CD14-positive monocyte (primary cell): ENCODE measurements around the gene SIPA1L3. TPM values are rescaled to one million over a fixed set of nuclear protein-coding genes. Genes with fewer than 3 reads are reported as not detected.

Experiments
- DNase-seq, 3 donors: peaks; one replicate each; pipeline ENCODE4 v3.0.0-alpha.2; 2011 to 2022
- H2AFZ ChIP-seq: 2 replicates; pipeline ENCODE4 v1.6.0; 2012; ENCODE audit warnings: mild to moderate bottlenecking, low read depth, low read length, inconsistent platforms; ENCODE audit not compliant: insufficient read depth, poor library complexity, severe bottlenecking
- H3K27ac ChIP-seq, 2 donors: 1 replicate in 1 of 2; 2 replicates in 1 of 2; pipeline ENCODE4 v1.5.1; 2012 to 2013; ENCODE audit warnings: low read length in 2 of 2, control low read depth in 1 of 2, inconsistent platforms in 1 of 2, low read depth in 1 of 2, mild to moderate bottlenecking in 1 of 2
- H3K27me3 ChIP-seq, 2 donors: one replicate each; pipeline versions ENCODE4 v1.6.0 to v1.6.1; 2011 to 2013; ENCODE audit warnings: low read length in 2 of 2; ENCODE audit not compliant: control insufficient read depth in 2 of 2, insufficient read depth in 2 of 2
- H3K36me3 ChIP-seq, 2 donors: replicated peaks in 1 of 2; 1 replicate in 1 of 2; 2 replicates in 1 of 2; pipeline versions ENCODE4 v1.5.1 to v1.6.1; 2012 to 2013; ENCODE audit warnings: low read length in 2 of 2, control low read depth in 1 of 2, inconsistent platforms in 1 of 2, mild to moderate bottlenecking in 1 of 2; ENCODE audit not compliant: insufficient read depth in 2 of 2, control insufficient read depth in 1 of 2
- H3K4me1 ChIP-seq, 2 donors: 1 replicate in 1 of 2; 2 replicates in 1 of 2; pipeline versions ENCODE4 v1.5.1 to v1.6.1; 2012 to 2013; ENCODE audit warnings: low read length in 2 of 2, control low read depth in 1 of 2, inconsistent platforms in 1 of 2, mild to moderate bottlenecking in 1 of 2, moderate library complexity in 1 of 2; ENCODE audit not compliant: insufficient read depth in 2 of 2, control insufficient read depth in 1 of 2
- H3K4me2 ChIP-seq: replicated peaks from 2 replicates; pipeline ENCODE3; 2012; ENCODE audit warnings: low read length, moderate library complexity, mild to moderate bottlenecking; ENCODE audit not compliant: poor library complexity, severe bottlenecking; ENCODE audit errors: extremely low read depth
- H3K4me3 ChIP-seq, 3 experiments: fragments of 200-600 bp in 1 of 3; sonication (generic) in 1 of 3; replicated peaks in 1 of 3; 1 replicate in 2 of 3; 2 replicates in 1 of 3; pipeline ENCODE4 v1.5.1; 2011 to 2013; ENCODE audit warnings: low read length in 3 of 3, mild to moderate bottlenecking in 3 of 3, control low read depth in 2 of 3, low read depth in 2 of 3, inconsistent platforms in 1 of 3, moderate library complexity in 1 of 3
- H3K79me2 ChIP-seq: 2 replicates; pipeline ENCODE4 v1.6.0; 2012; ENCODE audit warnings: mild to moderate bottlenecking, control low read depth, inconsistent platforms, low read length, moderate library complexity; ENCODE audit not compliant: insufficient read depth
- H3K9ac ChIP-seq: 2 replicates; pipeline ENCODE4 v1.6.0; 2017; ENCODE audit warnings: low read length, mild to moderate bottlenecking; ENCODE audit not compliant: insufficient read depth, poor library complexity, severe bottlenecking
- H3K9me3 ChIP-seq, 2 donors: replicated peaks in 1 of 2; 1 replicate in 1 of 2; 2 replicates in 1 of 2; pipeline versions ENCODE4 v1.5.1 to v1.6.1; 2012 to 2013; ENCODE audit warnings: low read length in 2 of 2, control low read depth in 1 of 2; ENCODE audit not compliant: control insufficient read depth in 1 of 2, insufficient read depth in 1 of 2
- H4K20me1 ChIP-seq: 2 replicates; pipeline ENCODE4 v1.6.0; 2012; ENCODE audit warnings: mild to moderate bottlenecking, low read length, control low read depth, moderate library complexity; ENCODE audit not compliant: insufficient read depth
- H3K27ac Mint-ChIP-seq, 7 donors: one replicate each; pipeline ENCODE4 v1.8.0; 2020; ENCODE audit warnings: mild to moderate bottlenecking in 7 of 7, mixed read lengths in 7 of 7, moderate library complexity in 6 of 7, inconsistent platforms in 2 of 7
- H3K27me3 Mint-ChIP-seq, 3 donors: one replicate each; pipeline ENCODE4 v1.8.0; 2021 to 2022; ENCODE audit warnings: low read depth in 3 of 3, mild to moderate bottlenecking in 3 of 3, mixed read lengths in 3 of 3, moderate library complexity in 3 of 3, inconsistent platforms in 1 of 3
- H3K36me3 Mint-ChIP-seq, 2 donors: one replicate each; pipeline ENCODE4 v1.8.0; 2020; ENCODE audit warnings: mixed read lengths in 2 of 2, inconsistent platforms in 1 of 2, mild to moderate bottlenecking in 1 of 2
- H3K4me1 Mint-ChIP-seq: one replicate; pipeline ENCODE4 v1.8.0; 2020; ENCODE audit warnings: mild to moderate bottlenecking, mixed read lengths
- H3K4me3 Mint-ChIP-seq, 2 donors: one replicate each; pipeline ENCODE4 v1.8.0; 2020; ENCODE audit warnings: mild to moderate bottlenecking in 2 of 2, mixed read lengths in 2 of 2, moderate library complexity in 1 of 2
- H3K9me3 Mint-ChIP-seq, 7 donors: one replicate each; pipeline ENCODE4 v1.8.0; 2020 to 2022; ENCODE audit warnings: mixed read lengths in 7 of 7, mild to moderate bottlenecking in 6 of 7, moderate library complexity in 6 of 7, inconsistent platforms in 2 of 7
- WGBS: methylation state at CpG from one replicate; pipeline ENCODE4 v1.1.5; 2013; ENCODE audit warnings: missing lambda C conversion rate; ENCODE audit not compliant: insufficient coverage; 5-methylcytosine and 5-hydroxymethylcytosine counted together
- intact Hi-C, 2 donors: fragments of 100-400 bp; cut with micrococcal nuclease; formaldehyde crosslinking; loops; one replicate each; pipeline versions ENCODE4 v1.15.0 to v1.15.1; 2023
- polyA plus RNA-seq, 3 donors: library from polyadenylated mRNA; depleted of rRNA in 1 of 3; unstranded in 2 of 3; stranded (reverse) in 1 of 3; fragments of 300-500 nt in 2 of 3; fragments of >200 nt in 1 of 3; fragmentation: Illumina TruSeq in 2 of 3; gene quantifications; 1 replicate in 2 of 3; 2 replicates in 1 of 3; pipeline ENCODE4 v1.2.3, GENCODE V29; 2012 to 2021
- TF ChIP-seq, protein P1 (sequence below): fragments of 200-600 bp; IDR thresholded peaks from one replicate; pipeline ENCODE4 v1.8.0; 2022; ENCODE audit warnings: antibody characterized with exemption, mild to moderate bottlenecking

SIPA1L3 gene
- polyA plus RNA-seq, 3 donors, result 0.55 to 4.5 (median 0.99) TPM

DNA sequence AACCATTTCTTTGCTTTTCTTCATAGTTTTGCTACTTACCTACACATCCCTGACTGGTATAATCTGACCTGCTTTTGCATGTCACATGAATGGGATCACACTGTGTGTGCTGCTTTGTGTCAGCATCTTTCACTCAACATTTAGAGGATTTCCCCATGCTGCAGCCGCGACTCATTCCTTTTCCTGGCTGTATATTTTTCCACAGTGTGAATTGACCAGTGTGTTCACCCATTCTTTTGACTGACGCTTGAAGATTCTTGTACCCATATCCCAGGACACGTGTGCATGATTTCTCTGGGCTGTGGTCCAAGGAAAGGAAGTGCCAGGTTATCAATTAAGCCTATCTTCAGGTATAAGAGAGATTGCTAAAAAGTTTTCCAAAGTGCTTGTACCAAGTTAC lies 198.6 kb downstream of the SIPA1L3 start:
- H3K27me3 ChIP-seq, result no peaks in the 10 kb centered on the region
- H3K79me2 ChIP-seq, result no peaks in the 10 kb centered on the region
- no peak overlapping the region for H2AFZ ChIP-seq
- no peaks in the 10 kb centered on the region for H3K9me3 ChIP-seq
- H3K9ac ChIP-seq, result no peak overlapping the region
- H3K4me2 ChIP-seq, result no peak overlapping the region
- peaks cover 43 to 86% of the 10 kb centered on the region in 2 donors for H3K36me3 ChIP-seq
- TF ChIP-seq, protein P1, sequence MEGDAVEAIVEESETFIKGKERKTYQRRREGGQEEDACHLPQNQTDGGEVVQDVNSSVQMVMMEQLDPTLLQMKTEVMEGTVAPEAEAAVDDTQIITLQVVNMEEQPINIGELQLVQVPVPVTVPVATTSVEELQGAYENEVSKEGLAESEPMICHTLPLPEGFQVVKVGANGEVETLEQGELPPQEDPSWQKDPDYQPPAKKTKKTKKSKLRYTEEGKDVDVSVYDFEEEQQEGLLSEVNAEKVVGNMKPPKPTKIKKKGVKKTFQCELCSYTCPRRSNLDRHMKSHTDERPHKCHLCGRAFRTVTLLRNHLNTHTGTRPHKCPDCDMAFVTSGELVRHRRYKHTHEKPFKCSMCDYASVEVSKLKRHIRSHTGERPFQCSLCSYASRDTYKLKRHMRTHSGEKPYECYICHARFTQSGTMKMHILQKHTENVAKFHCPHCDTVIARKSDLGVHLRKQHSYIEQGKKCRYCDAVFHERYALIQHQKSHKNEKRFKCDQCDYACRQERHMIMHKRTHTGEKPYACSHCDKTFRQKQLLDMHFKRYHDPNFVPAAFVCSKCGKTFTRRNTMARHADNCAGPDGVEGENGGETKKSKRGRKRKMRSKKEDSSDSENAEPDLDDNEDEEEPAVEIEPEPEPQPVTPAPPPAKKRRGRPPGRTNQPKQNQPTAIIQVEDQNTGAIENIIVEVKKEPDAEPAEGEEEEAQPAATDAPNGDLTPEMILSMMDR, result no peak
- no peak overlapping the region for H3K27ac Mint-ChIP-seq
- H3K4me1 ChIP-seq, result no peaks in the 10 kb centered on the region
- H3K4me3 Mint-ChIP-seq, result no peak overlapping the region
- H3K4me1 Mint-ChIP-seq, result no peaks in the 10 kb centered on the region
- peaks cover 0 to 2% (median 0%) of the 10 kb centered on the region in 3 donors for H3K27me3 Mint-ChIP-seq
- 100% methylated on average over 1 of the region's 4 CpGs for WGBS
- DNase-seq, result no peak
- no peaks in the 10 kb centered on the region for H4K20me1 ChIP-seq
- H3K36me3 Mint-ChIP-seq, result peaks cover 60 to 69% of the 10 kb centered on the region in 2 donors
- H3K9me3 Mint-ChIP-seq, result peaks cover 0 to 3% (median 0%) of the 10 kb centered on the region in 7 donors
- H3K4me3 ChIP-seq, result no peak overlapping the region
- no peak overlapping the region for H3K27ac ChIP-seq
- intact Hi-C loops, result no loop called here

DNA sequence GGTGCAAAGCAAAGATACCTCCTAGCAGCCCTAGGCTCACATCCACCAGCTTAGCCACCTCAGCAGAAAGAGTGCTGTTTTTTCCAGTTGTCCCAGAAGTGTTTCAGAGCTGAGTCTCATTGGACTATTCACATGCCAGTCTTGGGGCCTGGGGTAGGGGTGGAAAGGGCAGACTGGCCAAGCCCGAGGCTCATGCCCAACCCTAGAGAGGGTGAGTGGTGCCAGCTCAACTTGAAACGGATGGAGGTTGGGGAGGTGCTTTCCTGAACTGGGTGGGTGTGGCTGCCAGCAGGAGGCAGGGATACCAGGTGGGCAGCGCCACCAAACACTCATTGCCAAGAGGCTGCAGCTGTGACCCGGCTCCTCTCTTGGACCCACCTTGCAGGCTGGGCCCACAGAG lies 200.1 kb downstream of the SIPA1L3 start:
- TF ChIP-seq, protein P1, result no peak
- Histone ChIP-seq H3K36me3 (peaks cover 46 to 86% of the 10 kb centered on the region in 2 donors), H4K20me1 (no peaks in the 10 kb centered on the region), H3K4me3 (no peak overlapping the region), H3K4me2 (no peak overlapping the region), H3K9me3 (no peaks in the 10 kb centered on the region), H3K9ac (no peak overlapping the region), H2AFZ (no peak overlapping the region), H3K27me3 (no peaks in the 10 kb centered on the region), H3K27ac (no peak overlapping the region), H3K4me1 (no peaks in the 10 kb centered on the region), H3K79me2 (no peaks in the 10 kb centered on the region)
- WGBS, result 100% methylated on average over 3 of the region's 4 CpGs
- peak overlapping the region in 1 of 7 donors; percentile 31 for H3K27ac Mint-ChIP-seq
- DNase-seq, result no peak
- peaks cover 0 to 3% (median 0%) of the 10 kb centered on the region in 7 donors for H3K9me3 Mint-ChIP-seq
- no peaks in the 10 kb centered on the region for H3K4me1 Mint-ChIP-seq
- intact Hi-C loops, result no loop called here
- H3K4me3 Mint-ChIP-seq, result no peak overlapping the region
- H3K36me3 Mint-ChIP-seq, result peaks cover 63 to 69% of the 10 kb centered on the region in 2 donors
- peaks cover 0 to 3% (median 2%) of the 10 kb centered on the region in 3 donors for H3K27me3 Mint-ChIP-seq
